Right kidney (tissue), 1 donor: Measurements from ENCODE around the gene REXO4.
"Not testable (repeated sequence)": the region's sequence is repeated elsewhere in the genome, so short reads cannot be mapped to it uniquely, and the experiment has no call there.

ENCODE experiments used
- DNase-seq: peaks from one replicate; pipeline ENCODE4 v3.0.0-alpha.2; 2016

REXO4 gene

GRCh38 chr9:133423216-133423615 is 5.4 kb upstream of the REXO4 start:
- no peak for DNase-seq

- DNase-seq = no peak
Measured at GRCh38 chr9:133421615-133422542, 4.1 kb upstream of the REXO4 start, which contains the start of gene ADAMTS13. ADAMTS13 (plus strand) TSS chr9:133422367; CDS start chr9:133422444, 77 bp downstream.

GRCh38 chr9:133420392-133420827 is 2.6 kb upstream of the REXO4 start:
- DNase-seq = no peak

GRCh38 chr9:133419005-133419404 is 1.2 kb upstream of the REXO4 start:
- no peak for DNase-seq

GRCh38 chr9:133415170-133415569 is 2.6 kb downstream of the REXO4 start:
- DNase-seq = no peak

- no peak for DNase-seq
Measured at GRCh38 chr9:133408042-133408441, 9.8 kb downstream of the REXO4 start.

GRCh38 chr9:133406480-133407307 is 11.1 kb downstream of the REXO4 start:
- peak; percentile 55 for DNase-seq

GRCh38 chr9:133405508-133406438 is 12.0 kb downstream of the REXO4 start:
- DNase-seq = no peak

GRCh38 chr9:133404454-133405002 is 13.3 kb downstream of the REXO4 start:
- no peak for DNase-seq

- no peak for DNase-seq
Measured at GRCh38 chr9:133403766-133404453, 13.9 kb downstream of the REXO4 start.

- no peak for DNase-seq
Measured at GRCh38 chr9:133402689-133403088, 15.1 kb downstream of the REXO4 start.

- no peak for DNase-seq
Measured at GRCh38 chr9:133401588-133401987, 16.2 kb downstream of the REXO4 start.

- no peak for DNase-seq
Measured at GRCh38 chr9:133400292-133400691, 17.5 kb downstream of the REXO4 start.

GRCh38 chr9:133397895-133398294 is 19.9 kb downstream of the REXO4 start:
- DNase-seq = no peak

- DNase-seq = no peak
Measured at GRCh38 chr9:133397370-133397769, 20.4 kb downstream of the REXO4 start.

GRCh38 chr9:133396952-133397351 is 20.9 kb downstream of the REXO4 start:
- DNase-seq = no peak

GRCh38 chr9:133394687-133395271 is 23.0 kb downstream of the REXO4 start:
- DNase-seq = no peak

GRCh38 chr9:133393399-133393798 is 24.4 kb downstream of the REXO4 start:
- no peak for DNase-seq

GRCh38 chr9:133392308-133392707 is 25.5 kb downstream of the REXO4 start:
- not testable (repeated sequence) for DNase-seq

- not testable (repeated sequence) for DNase-seq
Measured at GRCh38 chr9:133391449-133391848, 26.4 kb downstream of the REXO4 start.

GRCh38 chr9:133390713-133391112 is 27.1 kb downstream of the REXO4 start:
- DNase-seq = no peak
